Measurements from ENCODE around the gene EIF1.
"Not testable (repeated sequence)": the region's sequence is repeated elsewhere in the genome, so short reads cannot be mapped to it uniquely, and the experiment has no call there.

Gene EIF1

GRCh38 chr17:41675157-41676057, 13.3 kb upstream of the EIF1 start:
- in situ Hi-C loops (cut with HindIII; ENCODE audit: low sequenced_read_pairs): not testable (repeated sequence)

DNA sequence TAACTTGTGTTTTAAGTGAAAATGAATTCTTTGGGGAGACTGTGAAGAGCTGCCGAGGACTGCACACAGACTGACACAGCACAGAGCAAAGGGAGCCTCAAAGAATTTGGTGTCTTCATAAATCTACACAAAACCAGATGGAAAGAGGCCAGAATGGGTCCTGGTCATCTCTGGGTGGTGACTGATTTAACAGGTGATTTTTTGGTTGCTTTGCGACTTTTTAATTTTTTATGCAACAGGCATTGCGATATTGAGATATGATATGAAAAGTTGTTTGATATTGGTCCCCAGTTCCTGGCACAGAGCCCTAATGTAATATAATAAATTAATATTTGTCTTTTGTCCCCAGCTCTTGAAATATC, 12.6 kb upstream of the EIF1 start:
- in situ Hi-C loops (cut with HindIII; ENCODE audit: low sequenced_read_pairs): no loop called here

DNA sequence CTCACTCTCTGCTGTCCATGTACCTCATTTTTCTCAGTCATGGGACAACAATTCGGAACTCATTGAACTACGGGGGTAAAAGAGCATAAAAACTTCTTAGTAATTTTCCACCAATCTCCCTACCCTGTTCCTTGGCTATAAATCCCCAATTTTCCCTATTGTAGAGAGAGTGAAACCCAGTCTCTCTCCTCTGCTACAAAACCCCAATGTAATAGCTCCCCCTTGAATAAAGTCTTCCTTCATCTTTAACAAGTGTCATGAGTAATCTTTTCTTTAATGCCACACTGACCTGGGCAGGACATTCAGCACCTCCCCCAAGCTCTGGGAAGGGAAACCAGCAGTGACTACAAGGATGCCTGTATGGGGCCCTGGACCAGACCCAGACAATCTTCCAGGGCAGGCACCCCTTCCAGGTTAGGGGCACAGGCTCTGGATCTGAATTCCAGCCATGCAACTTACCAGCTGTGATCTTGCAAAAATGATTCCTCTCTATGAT, 10.2 kb upstream of the EIF1 start:
- in situ Hi-C loops (cut with HindIII; ENCODE audit: low sequenced_read_pairs): no loop called here

GRCh38 chr17:41678907-41679739, 9.6 kb upstream of the EIF1 start:
- in situ Hi-C loops (cut with HindIII; ENCODE audit: low sequenced_read_pairs): no loop called here

- in situ Hi-C loops (cut with HindIII; ENCODE audit: low sequenced_read_pairs): no loop called here
These were observed 8.8 kb upstream of the EIF1 start for GRCh38 chr17:41679740-41680425.

DNA sequence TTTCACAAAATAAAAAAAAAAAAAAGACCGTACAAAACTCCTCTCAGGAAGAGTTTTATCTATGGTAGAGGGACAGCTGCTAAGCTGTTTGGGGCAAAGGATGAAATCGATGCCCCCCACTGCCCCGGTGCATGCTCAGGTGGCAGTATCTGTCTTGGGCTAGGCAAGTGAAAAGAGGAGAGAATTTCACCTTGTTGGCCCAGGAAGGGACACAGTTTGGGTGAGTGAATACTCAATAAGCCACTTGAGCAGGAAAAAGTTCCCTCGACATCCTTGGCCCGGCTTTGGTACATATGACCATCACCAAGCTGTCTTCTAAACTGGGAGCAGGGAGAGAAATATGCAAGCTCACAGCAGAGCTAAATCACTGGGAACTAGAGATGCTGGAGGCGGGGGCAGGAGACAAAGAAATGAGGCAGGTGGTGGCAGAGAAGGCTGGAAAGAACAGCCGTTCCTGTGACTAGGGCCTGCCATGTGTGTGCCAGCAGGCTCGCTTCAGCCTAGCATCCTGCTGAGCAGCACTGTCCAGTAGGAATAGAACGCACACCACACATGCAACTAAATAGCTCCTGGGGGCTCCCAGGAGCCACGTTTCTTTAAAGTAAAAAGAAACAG, 8.2 kb upstream of the EIF1 start:
- in situ Hi-C loops (cut with HindIII; ENCODE audit: low sequenced_read_pairs): no loop called here

GRCh38 chr17:41681776-41682175, 6.9 kb upstream of the EIF1 start:
- in situ Hi-C loops (cut with HindIII; ENCODE audit: low sequenced_read_pairs): no loop called here

DNA sequence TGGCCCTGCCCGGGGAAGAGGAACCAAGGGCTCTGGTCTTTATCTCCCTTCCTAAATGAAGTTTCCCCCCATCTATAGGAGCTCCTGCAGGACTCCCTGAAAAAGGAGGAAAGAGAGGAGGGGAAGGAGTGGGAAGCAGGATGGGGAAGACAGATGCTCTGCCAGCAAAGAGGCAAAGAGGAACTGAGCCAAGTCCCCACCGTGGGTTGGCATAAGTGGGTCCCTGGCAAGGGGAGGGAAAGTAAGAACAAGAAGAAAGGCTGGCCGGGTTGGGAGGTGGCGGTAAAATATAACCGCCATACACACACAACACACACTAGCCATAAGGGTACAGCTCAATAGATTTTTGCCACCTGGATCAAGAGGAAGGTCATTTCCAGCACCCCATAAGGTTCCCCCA, 6.1 kb upstream of the EIF1 start:
- in situ Hi-C loops (cut with HindIII; ENCODE audit: low sequenced_read_pairs): no loop called here

- in situ Hi-C loops (cut with HindIII; ENCODE audit: low sequenced_read_pairs): no loop called here
These were observed 5.2 kb upstream of the EIF1 start for GRCh38 chr17:41683441-41684007.

- in situ Hi-C loops (cut with HindIII; ENCODE audit: low sequenced_read_pairs): no loop called here
These were observed 4.7 kb upstream of the EIF1 start for GRCh38 chr17:41684035-41684434.

- in situ Hi-C loops (cut with HindIII; ENCODE audit: low sequenced_read_pairs): not testable (repeated sequence)
These were observed 2.9 kb upstream of the EIF1 start for GRCh38 chr17:41685753-41686152.

DNA sequence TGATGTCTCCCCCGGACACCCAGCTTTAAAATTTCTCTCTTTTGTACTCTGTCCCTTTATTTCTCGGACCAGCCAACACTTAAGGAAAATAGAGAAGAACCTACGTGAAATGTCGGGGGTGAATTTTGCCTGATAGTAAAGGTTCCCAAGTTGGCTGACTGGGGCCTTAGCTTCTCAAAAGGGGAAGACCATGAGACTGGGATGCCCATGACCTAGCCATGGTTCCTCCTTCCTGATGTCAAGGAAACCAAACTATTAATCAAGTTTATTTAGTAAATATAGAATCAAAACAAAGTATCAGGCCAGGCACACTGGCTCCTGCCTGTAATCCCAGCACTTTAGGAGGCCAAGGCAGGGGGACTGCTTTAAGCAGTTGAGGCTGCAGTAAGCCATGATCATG, 2.4 kb upstream of the EIF1 start:
- in situ Hi-C loops (cut with HindIII; ENCODE audit: low sequenced_read_pairs): no loop called here

- in situ Hi-C loops (cut with HindIII; ENCODE audit: low sequenced_read_pairs): no loop called here
These were observed 651 bp upstream of the EIF1 start for GRCh38 chr17:41687828-41688640.

GRCh38 chr17:41689497-41690299, 1.0 kb downstream of the EIF1 start:
- in situ Hi-C loops (cut with HindIII; ENCODE audit: low sequenced_read_pairs): no loop called here

DNA sequence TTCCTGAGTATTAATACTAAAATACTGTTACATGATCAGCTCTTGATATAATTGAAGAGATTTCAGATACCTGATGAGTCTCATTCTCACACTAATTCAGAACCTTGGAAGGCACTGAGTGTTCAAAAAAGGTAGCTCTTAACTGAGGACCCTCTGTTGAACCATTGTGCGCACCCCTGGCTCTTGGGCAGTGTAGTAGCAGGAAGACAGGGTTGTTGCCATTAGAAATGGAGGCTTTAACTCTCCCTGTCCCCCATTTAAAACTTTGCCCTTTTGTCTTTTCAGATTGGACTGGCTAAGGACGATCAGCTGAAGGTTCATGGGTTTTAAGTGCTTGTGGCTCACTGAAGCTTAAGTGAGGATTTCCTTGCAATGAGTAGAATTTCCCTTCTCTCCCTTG, 1.8 kb downstream of the EIF1 start:
- in situ Hi-C loops (cut with HindIII; ENCODE audit: low sequenced_read_pairs): no loop called here

- in situ Hi-C loops (cut with HindIII; ENCODE audit: low sequenced_read_pairs): no loop called here
These were observed 2.5 kb downstream of the EIF1 start for GRCh38 chr17:41691031-41691777.

- in situ Hi-C loops (cut with HindIII; ENCODE audit: low sequenced_read_pairs): no loop called here
These were observed 4.2 kb downstream of the EIF1 start for GRCh38 chr17:41692722-41693521.

Measured in DLD1 (cell line).